Astrocyte (in vitro differentiated cells and primary cell): ENCODE results near the gene DAZL. TPM values are rescaled to one million over a fixed set of nuclear protein-coding genes. Genes with fewer than 3 reads are reported as not detected.
"Not testable (repeated sequence)": the region's sequence is repeated elsewhere in the genome, so short reads cannot be mapped to it uniquely, and the experiment has no call there.

ENCODE experiments used
- DNase-seq: peaks from one replicate; pipeline ENCODE4 v3.0.0-alpha.2; 2010; ENCODE audit warnings: low read depth
- FAIRE-seq: peaks from 2 replicates; lab custom pipeline; 2011; peaks lifted over from hg19 to GRCh38; lab: Jason Lieb, UNC
- H2AFZ ChIP-seq: 2 replicates; pipeline ENCODE4 v1.6.0; 2012; ENCODE audit warnings: low read depth, low read length, inconsistent platforms
- H3K27ac ChIP-seq: 2 replicates; pipeline ENCODE4 v1.5.1; 2011; ENCODE audit warnings: low read depth, low read length, inconsistent platforms
- H3K27me3 ChIP-seq: 2 replicates; pipeline ENCODE4 v1.6.0; 2011; ENCODE audit warnings: low read length, inconsistent platforms; ENCODE audit not compliant: insufficient read depth
- H3K36me3 ChIP-seq: 2 replicates; pipeline ENCODE4 v1.5.1; 2011; ENCODE audit warnings: low read length, inconsistent platforms; ENCODE audit not compliant: insufficient read depth
- H3K4me1 ChIP-seq: 2 replicates; pipeline ENCODE4 v1.5.1; 2011; ENCODE audit warnings: low read length, inconsistent platforms; ENCODE audit not compliant: insufficient read depth
- H3K4me2 ChIP-seq: 2 replicates; pipeline ENCODE4 v1.6.0; 2012; ENCODE audit warnings: low read length, inconsistent platforms
- H3K4me3 ChIP-seq: 2 replicates; pipeline ENCODE4 v1.5.1; 2011; ENCODE audit warnings: low read depth, mild to moderate bottlenecking, low read length, inconsistent platforms; ENCODE audit not compliant: insufficient read depth
- H3K79me2 ChIP-seq: 2 replicates; pipeline ENCODE4 v1.6.0; 2012; ENCODE audit warnings: mild to moderate bottlenecking, low read length, inconsistent platforms; ENCODE audit not compliant: insufficient read depth
- H3K9ac ChIP-seq: 2 replicates; pipeline ENCODE4 v1.6.0; 2012; ENCODE audit warnings: mild to moderate bottlenecking, low read length, inconsistent platforms
- H3K9me3 ChIP-seq: 2 replicates; pipeline ENCODE4 v1.5.1; 2012; ENCODE audit warnings: low read depth, mild to moderate bottlenecking, low read length, inconsistent platforms; ENCODE audit not compliant: insufficient read depth
- H4K20me1 ChIP-seq: 2 replicates; pipeline ENCODE4 v1.6.0; 2012; ENCODE audit warnings: low read length, inconsistent platforms; ENCODE audit not compliant: insufficient read depth
- H3K27ac Mint-ChIP-seq: one replicate; pipeline ENCODE4 v1.8.0; 2021; ENCODE audit warnings: mild to moderate bottlenecking, mixed read lengths; ENCODE audit not compliant: unreplicated experiment
- H3K27me3 Mint-ChIP-seq: one replicate; pipeline ENCODE4 v1.8.0; 2021; ENCODE audit warnings: low read depth, mixed read lengths; ENCODE audit not compliant: unreplicated experiment
- H3K36me3 Mint-ChIP-seq: one replicate; pipeline ENCODE4 v1.8.0; 2021; ENCODE audit warnings: low read depth, mixed read lengths; ENCODE audit not compliant: unreplicated experiment
- H3K4me1 Mint-ChIP-seq: one replicate; pipeline ENCODE4 v1.8.0; 2021; ENCODE audit warnings: low read depth, mixed read lengths; ENCODE audit not compliant: unreplicated experiment
- H3K4me3 Mint-ChIP-seq: one replicate; pipeline ENCODE4 v1.8.0; 2021; ENCODE audit warnings: mild to moderate bottlenecking, moderate library complexity, mixed read lengths; ENCODE audit not compliant: unreplicated experiment
- H3K9me3 Mint-ChIP-seq: one replicate; pipeline ENCODE4 v1.8.0; 2021; ENCODE audit warnings: mild to moderate bottlenecking, mixed read lengths; ENCODE audit not compliant: unreplicated experiment
- CTCF ChIP-seq: IDR thresholded peaks from 2 replicates; pipeline ENCODE4 v1.5.1; 2011; ENCODE audit warnings: low read depth, mild to moderate bottlenecking, inconsistent platforms, low read length, moderate library complexity; ENCODE audit not compliant: insufficient read depth
- EZH2 ChIP-seq: IDR thresholded peaks from 2 replicates; pipeline ENCODE4 v1.6.1; 2012; ENCODE audit warnings: mild to moderate bottlenecking, low read length, inconsistent platforms; ENCODE audit not compliant: insufficient read depth
- total RNA-seq: library from RNA; stranded (reverse); gene quantifications from 2 replicates; pipeline ENCODE4 v1.2.1, GENCODE V29; 2021

The DAZL gene
- total RNA-seq, 1 donor from 2014 or later, result not detected

- H3K9ac ChIP-seq, result no peak overlapping the region
- no peaks in the 10 kb centered on the region for H3K79me2 ChIP-seq
- no peaks in the 10 kb centered on the region for H3K27me3 Mint-ChIP-seq
- H3K36me3 Mint-ChIP-seq, result no peaks in the 10 kb centered on the region
- no peak overlapping the region for H2AFZ ChIP-seq
- no peaks in the 10 kb centered on the region for H3K27me3 ChIP-seq
- no peaks in the 10 kb centered on the region for H3K36me3 ChIP-seq
- FAIRE-seq, result no peak
- H3K27ac Mint-ChIP-seq, result no peak overlapping the region
- H3K4me3 ChIP-seq, result no peak overlapping the region
- no peaks in the 10 kb centered on the region for H3K4me1 Mint-ChIP-seq
- H3K4me1 ChIP-seq, result no peaks in the 10 kb centered on the region
- H3K27ac ChIP-seq, result no peak overlapping the region
- TF ChIP-seq CTCF (no peak), EZH2 (no peak)
- no peaks in the 10 kb centered on the region for H3K9me3 Mint-ChIP-seq
- H3K9me3 ChIP-seq, result no peaks in the 10 kb centered on the region
- DNase-seq, result no peak
- H3K4me2 ChIP-seq, result no peak overlapping the region
- no peak overlapping the region for H3K4me3 Mint-ChIP-seq
- H4K20me1 ChIP-seq, result no peaks in the 10 kb centered on the region
These were observed 27.2 kb upstream of the DAZL start for GRCh38 chr3:16632395-16632794.

- Histone ChIP-seq H2AFZ (no peak overlapping the region), H4K20me1 (no peaks in the 10 kb centered on the region), H3K4me3 (no peak overlapping the region), H3K4me2 (no peak overlapping the region), H3K4me1 (no peaks in the 10 kb centered on the region), H3K27me3 (no peaks in the 10 kb centered on the region), H3K36me3 (no peaks in the 10 kb centered on the region), H3K27ac (no peak overlapping the region), H3K79me2 (no peaks in the 10 kb centered on the region), H3K9me3 (peaks cover 4% of the 10 kb centered on the region), H3K9ac (no peak overlapping the region)
- TF ChIP-seq CTCF, result no peak
- H3K4me3 Mint-ChIP-seq, result no peak overlapping the region
- H3K36me3 Mint-ChIP-seq, result no peaks in the 10 kb centered on the region
- no peak overlapping the region for H3K27ac Mint-ChIP-seq
- DNase-seq (peak; percentile 75), FAIRE-seq (peak; percentile 77)
- peaks cover 8% of the 10 kb centered on the region for H3K9me3 Mint-ChIP-seq
- H3K27me3 Mint-ChIP-seq, result no peaks in the 10 kb centered on the region
- H3K4me1 Mint-ChIP-seq, result no peaks in the 10 kb centered on the region
These were observed 13.5 kb upstream of the DAZL start for GRCh38 chr3:16618721-16619120.

- not testable (repeated sequence) for H3K27ac ChIP-seq, FAIRE-seq, H3K4me1 ChIP-seq, H3K27ac Mint-ChIP-seq, H2AFZ ChIP-seq, H3K4me3 ChIP-seq, H3K4me3 Mint-ChIP-seq, H3K4me2 ChIP-seq, H3K9me3 Mint-ChIP-seq, H3K36me3 Mint-ChIP-seq, H3K9me3 ChIP-seq, H3K27me3 Mint-ChIP-seq, H3K27me3 ChIP-seq, H3K79me2 ChIP-seq, DNase-seq, H3K4me1 Mint-ChIP-seq, H4K20me1 ChIP-seq, H3K36me3 ChIP-seq, H3K9ac ChIP-seq
These were observed 11.9 kb upstream of the DAZL start for GRCh38 chr3:16617155-16617554.
